ENCODE measurements around the gene SCN2B. TPM values are rescaled to one million over a fixed set of nuclear protein-coding genes. Genes with fewer than 3 reads are reported as not detected.

Gene SCN2B
- total and polyA plus RNA-seq, 8 donors = 0.12 to 0.92 (median 0.29) TPM; not detected in 3

DNA sequence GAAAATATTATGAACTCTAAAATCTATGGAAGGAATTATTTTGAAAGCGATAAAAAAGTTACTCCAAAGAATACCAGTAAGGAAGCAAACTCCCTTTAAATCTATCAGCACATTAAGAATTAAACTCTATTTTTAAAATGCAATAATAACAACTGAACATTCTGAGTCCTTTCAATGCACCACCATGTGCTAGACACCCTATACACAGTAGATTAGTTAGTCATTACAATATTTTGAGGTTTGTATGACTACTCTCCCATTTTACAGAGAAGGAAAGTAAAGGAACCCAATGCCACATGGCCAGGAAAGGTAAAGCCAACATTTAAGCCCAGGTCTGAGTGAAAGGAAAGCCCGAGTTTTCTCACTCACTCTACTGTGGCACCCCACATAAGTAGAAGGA is 30.6 kb upstream of the SCN2B start:
- TF ChIP-seq, protein P1, sequence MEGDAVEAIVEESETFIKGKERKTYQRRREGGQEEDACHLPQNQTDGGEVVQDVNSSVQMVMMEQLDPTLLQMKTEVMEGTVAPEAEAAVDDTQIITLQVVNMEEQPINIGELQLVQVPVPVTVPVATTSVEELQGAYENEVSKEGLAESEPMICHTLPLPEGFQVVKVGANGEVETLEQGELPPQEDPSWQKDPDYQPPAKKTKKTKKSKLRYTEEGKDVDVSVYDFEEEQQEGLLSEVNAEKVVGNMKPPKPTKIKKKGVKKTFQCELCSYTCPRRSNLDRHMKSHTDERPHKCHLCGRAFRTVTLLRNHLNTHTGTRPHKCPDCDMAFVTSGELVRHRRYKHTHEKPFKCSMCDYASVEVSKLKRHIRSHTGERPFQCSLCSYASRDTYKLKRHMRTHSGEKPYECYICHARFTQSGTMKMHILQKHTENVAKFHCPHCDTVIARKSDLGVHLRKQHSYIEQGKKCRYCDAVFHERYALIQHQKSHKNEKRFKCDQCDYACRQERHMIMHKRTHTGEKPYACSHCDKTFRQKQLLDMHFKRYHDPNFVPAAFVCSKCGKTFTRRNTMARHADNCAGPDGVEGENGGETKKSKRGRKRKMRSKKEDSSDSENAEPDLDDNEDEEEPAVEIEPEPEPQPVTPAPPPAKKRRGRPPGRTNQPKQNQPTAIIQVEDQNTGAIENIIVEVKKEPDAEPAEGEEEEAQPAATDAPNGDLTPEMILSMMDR (IDR thresholded peaks at IDR 0.05) = no peak
- TF ChIP-seq EP300 (IDR thresholded peaks at IDR 0.05) (no peak), POLR2A (IDR thresholded peaks at IDR 0.05) (no peak), POLR2AphosphoS5 (IDR thresholded peaks at IDR 0.05) (no peak)
- Histone ChIP-seq H3K4me3 (no peak overlapping the region), H3K4me1 (peaks cover 0 to 35% (median 2%) of the 10 kb centered on the region in 4 donors), H3K9me3 (no peaks in the 10 kb centered on the region), H3K36me3 (peaks cover 0 to 3% (median 0%) of the 10 kb centered on the region in 4 donors), H3K27me3 (peaks cover 0 to 24% (median 0%) of the 10 kb centered on the region in 3 donors), H3K27ac (peak overlapping the region in 2 of 5 donors; percentile 49 to 59)
- intact Hi-C loops (cut with DNase I; ENCODE audit: low total_unique reads) = loop anchor here (10.0 kb wide), 1 partner anchor 158 kb away; no protein-coding TSS in a partner anchor
- 88 to 94% (median 89%) methylated on average over 2 of the region's 2 CpGs for WGBS, 5 donors
- DNase-seq = no peak

DNA sequence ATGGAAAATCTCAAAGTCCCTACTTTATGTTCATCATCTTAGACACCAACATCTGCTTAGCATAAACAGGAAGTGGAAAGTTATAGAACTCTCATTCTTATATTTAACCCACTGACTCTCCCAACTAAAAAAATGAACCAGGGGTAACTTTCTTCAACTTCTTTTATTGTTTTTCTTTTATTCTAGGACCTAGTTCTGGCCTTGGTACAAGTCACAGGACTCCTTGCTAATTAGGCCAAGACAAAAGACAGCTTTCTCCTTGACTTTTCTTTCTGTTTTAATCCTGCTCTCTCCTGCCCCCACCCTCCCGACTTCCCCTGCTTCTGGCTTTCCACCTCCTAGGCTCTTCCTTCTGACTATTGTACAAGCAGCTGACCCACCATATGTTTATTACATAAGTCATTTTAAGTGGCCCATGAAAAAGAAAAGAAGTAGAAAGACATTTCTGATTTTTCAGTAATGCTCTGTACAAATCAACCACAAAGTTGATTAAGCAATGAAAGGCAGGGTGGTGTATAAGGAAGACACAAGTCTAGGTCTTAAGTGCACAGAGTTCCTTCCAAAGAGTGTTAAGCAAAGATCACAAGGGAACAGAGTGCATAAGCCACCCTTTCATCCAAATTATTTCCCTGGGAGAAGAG is 30.1 kb upstream of the SCN2B start:
- Histone ChIP-seq H3K4me1 (peaks cover 0 to 30% (median under 1%) of the 10 kb centered on the region in 4 donors), H3K27me3 (peaks cover 0 to 24% (median 0%) of the 10 kb centered on the region in 3 donors), H3K4me3 (no peak overlapping the region), H3K9me3 (no peaks in the 10 kb centered on the region), H3K36me3 (peaks cover 0 to 3% (median 0%) of the 10 kb centered on the region in 4 donors), H3K27ac (peak overlapping the region in 3 of 5 donors; percentile 48 to 59 (median 49))
- peak in 1 of 2 donors; percentile 50 for DNase-seq
- WGBS, 5 donors = 21 to 38% (median 30%) methylated on average over 1 of the region's 1 CpG
- TF ChIP-seq POLR2AphosphoS5 (IDR thresholded peaks at IDR 0.05) (no peak), EP300 (IDR thresholded peaks at IDR 0.05) (no peak), POLR2A (IDR thresholded peaks at IDR 0.05) (no peak)
- TF ChIP-seq, protein P1 (IDR thresholded peaks at IDR 0.05) = no peak
- intact Hi-C loops (cut with DNase I; ENCODE audit: low total_unique reads) = loop anchor here (10.0 kb wide), 1 partner anchor 158 kb away; no protein-coding TSS in a partner anchor

- peaks cover 0 to 24% (median 0%) of the 10 kb centered on the region in 3 donors for H3K27me3 ChIP-seq
- 90 to 95% (median 91%) methylated on average over 9 of the region's 9 CpGs for WGBS, 5 donors
- H3K9me3 ChIP-seq = no peaks in the 10 kb centered on the region
- TF ChIP-seq, protein P1 (IDR thresholded peaks at IDR 0.05) = no peak
- TF ChIP-seq POLR2AphosphoS5 (IDR thresholded peaks at IDR 0.05) (no peak), POLR2A (IDR thresholded peaks at IDR 0.05) (no peak), EP300 (IDR thresholded peaks at IDR 0.05) (no peak)
- no peak overlapping the region for H3K4me3 ChIP-seq
- H3K27ac ChIP-seq = peak overlapping the region in 3 of 5 donors; percentile 48 to 59 (median 49)
- H3K36me3 ChIP-seq = peaks cover 0 to 3% (median 0%) of the 10 kb centered on the region in 4 donors
- H3K4me1 ChIP-seq = peaks cover 0 to 30% (median 0%) of the 10 kb centered on the region in 4 donors
- intact Hi-C loops (cut with DNase I; ENCODE audit: low total_unique reads) = loop anchor here (10.0 kb wide), 1 partner anchor 159 kb away; no protein-coding TSS in a partner anchor
- DNase-seq = no peak
These were observed 29.4 kb upstream of the SCN2B start for GRCh38 chr11:118205606-118206378.

All from stomach (tissue), 9 donors.